Lung (tissue), 13 donors: ENCODE data around the gene RPL13A. TPM values are rescaled to one million over a fixed set of nuclear protein-coding genes. Genes with fewer than 3 reads are reported as not detected.

Experiments used
- ATAC-seq: fragments of 200-7000 bp; cut with Tn5 transposase; one replicate; pipeline ENCODE4 v1.9.1; 2020; ENCODE audit warnings: moderate number of reproducible peaks; ENCODE audit not compliant: insufficient read depth, low FRiP score
- DNase-seq, 3 donors: peaks; one replicate each; pipeline ENCODE4 v3.0.0-alpha.2; 2013 to 2017
- H3K27ac ChIP-seq, 2 donors: one replicate each; pipeline ENCODE4 v1.5.1; 2013; ENCODE audit warnings: mild to moderate bottlenecking in 2 of 2, moderate library complexity in 2 of 2, control low read depth in 1 of 2, inconsistent platforms in 1 of 2, low read depth in 1 of 2, low read length in 1 of 2
- H3K27me3 ChIP-seq, 3 donors: one replicate each; pipeline ENCODE4 v1.5.1; 2013; ENCODE audit warnings: low read length in 2 of 3; ENCODE audit not compliant: control insufficient read depth in 3 of 3, insufficient read depth in 3 of 3
- H3K36me3 ChIP-seq, 4 donors: one replicate each; pipeline ENCODE4 v1.5.1; 2013; ENCODE audit warnings: low read length in 4 of 4, mild to moderate bottlenecking in 1 of 4, moderate library complexity in 1 of 4; ENCODE audit not compliant: control insufficient read depth in 4 of 4, insufficient read depth in 4 of 4
- H3K4me1 ChIP-seq, 5 donors: one replicate each; pipeline ENCODE4 v1.5.1; 2013; ENCODE audit warnings: low read length in 5 of 5, mild to moderate bottlenecking in 2 of 5, moderate library complexity in 1 of 5; ENCODE audit not compliant: control insufficient read depth in 5 of 5, insufficient read depth in 5 of 5
- H3K4me3 ChIP-seq: one replicate; pipeline ENCODE4 v1.5.1; 2013; ENCODE audit warnings: mild to moderate bottlenecking, control low read depth, moderate library complexity
- H3K9ac ChIP-seq, 2 donors: one replicate each; pipeline ENCODE4 v1.5.1; 2013; ENCODE audit warnings: low read length in 2 of 2, control low read depth in 1 of 2; ENCODE audit not compliant: insufficient read depth in 1 of 2
- H3K9me3 ChIP-seq, 4 donors: one replicate each; pipeline ENCODE4 v1.5.1; 2013; ENCODE audit warnings: low read length in 3 of 4, mild to moderate bottlenecking in 1 of 4, moderate library complexity in 1 of 4; ENCODE audit not compliant: control insufficient read depth in 4 of 4, insufficient read depth in 3 of 4
- WGBS, 2 donors: extraction: QIAGEN DNeasy Blood & Tissue Kit; methylation state at CpG; one replicate each; pipeline ENCODE4 v1.1.7; 2013; 5-methylcytosine and 5-hydroxymethylcytosine counted together
- polyA plus RNA-seq, 2 donors: library from polyadenylated mRNA; stranded (reverse); fragments of 200-250 nt; gene quantifications; one replicate each; pipeline ENCODE4 v1.2.1, GENCODE V29; 2013
- small RNA-seq: library from RNA; depleted of rRNA; stranded (forward); fragments of <200 nt; gene quantifications from one replicate; pipeline ENCODE3, GENCODE V24; 2014; ENCODE audit warnings: low replicate concordance
- total RNA-seq, 2 donors: library from RNA; depleted of rRNA in 1 of 2; stranded (reverse); fragments of >200 nt in 1 of 2; gene quantifications; one replicate each; pipeline ENCODE4 v1.2.1, GENCODE V29; 2014 to 2021
- TF ChIP-seq, protein P1 (sequence below): IDR thresholded peaks from 2 replicates; pipeline ENCODE4 v1.5.1; 2012; ENCODE audit warnings: mild to moderate bottlenecking; ENCODE audit errors: control extremely low read depth, extremely low read depth
- donor health status: control.
- donor health status: control.
- donor health status: Bipolar disorder and iron deficiency.
- donor health status: healthy.
- donor health status: DM: yes; HTN: yes; CAD: no.

Gene RPL13A
- total and polyA plus RNA-seq, 4 donors, result 1,499 to 2,816 (median 2,481) TPM

DNA sequence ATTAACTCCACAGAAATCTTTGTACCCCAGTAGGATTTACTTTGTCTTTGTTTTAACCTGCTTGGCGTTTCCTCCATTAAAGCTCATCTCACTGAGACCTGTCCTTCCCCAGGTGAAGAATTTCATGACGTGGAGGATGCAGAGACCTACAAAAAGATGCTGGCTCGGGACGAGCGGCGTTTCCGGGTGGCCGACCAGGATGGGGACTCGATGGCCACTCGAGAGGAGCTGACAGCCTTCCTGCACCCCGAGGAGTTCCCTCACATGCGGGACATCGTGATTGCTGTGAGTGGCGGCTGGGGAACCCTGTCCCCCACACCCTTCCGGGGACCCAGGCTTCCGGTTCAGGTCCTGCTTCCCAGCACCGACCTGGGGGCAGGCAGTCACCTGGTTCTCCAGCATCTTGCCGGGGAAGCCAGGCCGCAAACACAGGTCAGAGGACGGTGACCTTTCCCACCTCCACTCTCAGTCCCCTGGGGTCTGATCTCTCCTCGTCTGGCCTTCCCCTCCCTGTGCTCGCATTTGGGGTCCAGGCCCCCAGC is 49.6 kb downstream of the RPL13A start:
- WGBS, 2 donors, result 90 to 91% methylated on average over 22 of the region's 22 CpGs
- DNase-seq, result no peak
- no peaks in the 10 kb centered on the region for H3K9me3 ChIP-seq
- no peak overlapping the region for H3K9ac ChIP-seq
- no peak for ATAC-seq
- H3K27ac ChIP-seq, result no peak overlapping the region
- peaks cover 0 to 17% (median 11%) of the 10 kb centered on the region in 4 donors for H3K36me3 ChIP-seq
- H3K4me3 ChIP-seq, result no peak overlapping the region
- no peaks in the 10 kb centered on the region for H3K27me3 ChIP-seq
- H3K4me1 ChIP-seq, result peaks cover 0 to 10% (median 5%) of the 10 kb centered on the region in 5 donors
- TF ChIP-seq, protein P1, sequence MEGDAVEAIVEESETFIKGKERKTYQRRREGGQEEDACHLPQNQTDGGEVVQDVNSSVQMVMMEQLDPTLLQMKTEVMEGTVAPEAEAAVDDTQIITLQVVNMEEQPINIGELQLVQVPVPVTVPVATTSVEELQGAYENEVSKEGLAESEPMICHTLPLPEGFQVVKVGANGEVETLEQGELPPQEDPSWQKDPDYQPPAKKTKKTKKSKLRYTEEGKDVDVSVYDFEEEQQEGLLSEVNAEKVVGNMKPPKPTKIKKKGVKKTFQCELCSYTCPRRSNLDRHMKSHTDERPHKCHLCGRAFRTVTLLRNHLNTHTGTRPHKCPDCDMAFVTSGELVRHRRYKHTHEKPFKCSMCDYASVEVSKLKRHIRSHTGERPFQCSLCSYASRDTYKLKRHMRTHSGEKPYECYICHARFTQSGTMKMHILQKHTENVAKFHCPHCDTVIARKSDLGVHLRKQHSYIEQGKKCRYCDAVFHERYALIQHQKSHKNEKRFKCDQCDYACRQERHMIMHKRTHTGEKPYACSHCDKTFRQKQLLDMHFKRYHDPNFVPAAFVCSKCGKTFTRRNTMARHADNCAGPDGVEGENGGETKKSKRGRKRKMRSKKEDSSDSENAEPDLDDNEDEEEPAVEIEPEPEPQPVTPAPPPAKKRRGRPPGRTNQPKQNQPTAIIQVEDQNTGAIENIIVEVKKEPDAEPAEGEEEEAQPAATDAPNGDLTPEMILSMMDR, result no peak

DNA sequence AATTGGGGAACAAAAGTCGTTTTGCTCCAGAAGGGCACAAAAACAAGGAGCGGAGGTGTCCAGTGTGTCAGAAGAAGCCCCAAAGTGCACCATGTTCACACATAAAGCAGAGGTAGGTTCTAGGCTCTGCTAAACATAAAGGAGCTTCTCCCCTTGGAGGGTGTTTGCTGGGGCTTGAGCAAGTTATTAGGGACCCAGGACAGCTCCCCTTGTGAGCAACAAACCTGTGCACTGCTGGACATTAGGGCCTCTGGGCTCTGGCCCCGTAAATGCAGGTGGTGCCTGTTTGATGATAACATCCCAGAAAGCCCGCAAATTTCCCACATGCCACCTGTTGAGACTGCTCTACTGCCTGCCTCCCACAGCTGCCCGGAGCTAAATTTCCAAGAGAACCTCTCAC is 51.2 kb downstream of the RPL13A start:
- DNase-seq (no peak), ATAC-seq (no peak)
- H3K4me3 ChIP-seq, result no peak overlapping the region
- no peaks in the 10 kb centered on the region for H3K27me3 ChIP-seq
- H3K9me3 ChIP-seq, result no peaks in the 10 kb centered on the region
- H3K4me1 ChIP-seq, result peaks cover 0 to 4% (median 2%) of the 10 kb centered on the region in 5 donors
- H3K9ac ChIP-seq, result no peak overlapping the region
- H3K36me3 ChIP-seq, result peaks cover 0 to 19% (median 13%) of the 10 kb centered on the region in 4 donors
- 83 to 84% methylated on average over 5 of the region's 5 CpGs for WGBS, 2 donors
- TF ChIP-seq, protein P1, result no peak
- no peak overlapping the region for H3K27ac ChIP-seq

DNA sequence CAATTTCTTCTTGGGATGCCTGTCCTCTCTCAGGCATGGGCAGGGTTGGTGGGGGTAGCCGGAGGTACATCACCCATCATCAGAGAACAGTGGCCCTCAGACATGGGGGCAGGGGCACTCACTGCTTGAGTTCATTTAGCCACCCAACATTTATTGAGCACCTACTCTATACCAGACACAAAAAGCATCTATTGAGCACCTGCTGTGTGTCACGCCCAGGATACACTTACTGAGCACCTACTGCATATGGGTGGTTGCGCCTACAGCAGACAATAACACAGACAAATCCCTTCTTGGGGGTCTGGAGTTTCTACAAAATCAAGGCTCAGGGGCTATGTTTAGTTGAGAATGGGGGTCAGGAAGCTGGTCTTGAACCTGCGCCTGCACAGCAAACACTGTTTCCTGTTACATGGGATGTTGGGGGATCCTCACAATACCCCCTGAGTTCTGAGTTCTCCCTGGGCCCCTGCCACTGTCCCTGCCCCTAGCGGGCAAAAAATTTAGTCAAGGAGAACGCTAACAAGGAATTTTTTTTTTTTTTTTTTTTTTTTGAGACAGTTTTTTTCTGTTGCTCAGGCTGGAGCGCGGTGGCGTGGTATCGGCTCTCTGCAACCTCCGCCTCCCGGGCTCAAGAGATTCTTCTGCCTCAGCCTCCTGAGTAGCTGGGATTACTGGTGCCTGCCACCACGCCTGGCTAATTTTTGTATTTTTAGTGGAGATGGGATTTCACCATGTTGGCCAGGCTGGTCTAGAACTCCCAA is 52.0 kb downstream of the RPL13A start:
- WGBS, 2 donors, result 95 to 97% methylated on average over 13 of the region's 13 CpGs
- Histone ChIP-seq H3K9me3 (no peaks in the 10 kb centered on the region), H3K27ac (no peak overlapping the region), H3K4me1 (peaks cover 0 to 2% (median 0%) of the 10 kb centered on the region in 5 donors), H3K36me3 (peaks cover 0 to 19% (median 13%) of the 10 kb centered on the region in 4 donors), H3K27me3 (no peaks in the 10 kb centered on the region), H3K4me3 (no peak overlapping the region), H3K9ac (no peak overlapping the region)
- DNase-seq (no peak), ATAC-seq (no peak)
- TF ChIP-seq, protein P1, result no peak

Small RNA genes within 50 kb of the gene (small RNA-seq; reads per million reads assigned to genes)
- gene COX6CP7 (not detected), gene MIR150 (101 reads per million, percentile 98 among the genes with 10 or more reads in this experiment), gene SNORD32A (not detected), gene SNORD33 (not detected), gene SNORD34 (not detected), gene SNORD35A (not detected), gene SNORD35B (not detected)

Other genes with a start within 250 kb of the RPL13A start
- gene SLC6A16, start 162.4 kb upstream of the RPL13A start, total RNA-seq, result 1 to 10 TPM; 1.8 to 2.5 TPM
- 1 to 10 TPM in 1 of 2 donors, under 1 TPM in 1; 0.93 to 2.4 TPM for gene SLC6A16, start 162.4 kb upstream of the RPL13A start, polyA plus RNA-seq
- 10 to 100 TPM; 33.9 to 65.1 TPM for gene CD37, start 152.2 kb upstream of the RPL13A start, total RNA-seq
- gene CD37, start 152.2 kb upstream of the RPL13A start, polyA plus RNA-seq, result 100 to 1,000 TPM in 1 of 2 donors, 10 to 100 TPM in 1; 37.2 to 154 TPM
- 10 to 100 TPM; 31.4 to 40.0 TPM for gene TEAD2, start 125.2 kb upstream of the RPL13A start, total RNA-seq
- 10 to 100 TPM; 21.9 to 31.5 TPM for gene TEAD2, start 125.2 kb upstream of the RPL13A start, polyA plus RNA-seq
- under 1 TPM; 0.85 to 0.95 TPM for gene DKKL1, start 123.7 kb upstream of the RPL13A start, total RNA-seq
- under 1 TPM; 0.58 to 0.91 TPM for gene DKKL1, start 123.7 kb upstream of the RPL13A start, polyA plus RNA-seq
- gene KASH5, start 99.4 kb upstream of the RPL13A start, total RNA-seq, result 1 to 10 TPM in 1 of 2 donors, not detected in 1; 2.9 TPM
- 1 to 10 TPM in 1 of 2 donors, under 1 TPM in 1; 0.52 to 1.5 TPM for gene KASH5, start 99.4 kb upstream of the RPL13A start, polyA plus RNA-seq
- gene PTH2, start 64.2 kb upstream of the RPL13A start, total RNA-seq, result not detected
- not detected for gene PTH2, start 64.2 kb upstream of the RPL13A start, polyA plus RNA-seq
- gene GFY, start 62.2 kb upstream of the RPL13A start, total RNA-seq, result not detected
- gene GFY, start 62.2 kb upstream of the RPL13A start, polyA plus RNA-seq, result not detected
- under 1 TPM; 0.31 to 0.51 TPM for gene SLC17A7, start 46.1 kb upstream of the RPL13A start, total RNA-seq
- gene SLC17A7, start 46.1 kb upstream of the RPL13A start, polyA plus RNA-seq, result under 1 TPM; 0.10 to 0.30 TPM
- gene PIH1D1, start 35.8 kb upstream of the RPL13A start, total RNA-seq, result 10 to 100 TPM; 65.7 to 65.9 TPM
- 10 to 100 TPM; 63.7 to 66.6 TPM for gene PIH1D1, start 35.8 kb upstream of the RPL13A start, polyA plus RNA-seq
- gene ALDH16A1, start 34.4 kb upstream of the RPL13A start, total RNA-seq, result 10 to 100 TPM; 21.1 to 53.3 TPM
- gene ALDH16A1, start 34.4 kb upstream of the RPL13A start, polyA plus RNA-seq, result 10 to 100 TPM; 36.1 to 38.7 TPM
- gene FLT3LG, start 13.4 kb upstream of the RPL13A start, total RNA-seq, result 1 to 10 TPM; 2.9 to 8.9 TPM
- 10 to 100 TPM in 1 of 2 donors, 1 to 10 TPM in 1; 9.5 to 15.0 TPM for gene FLT3LG, start 13.4 kb upstream of the RPL13A start, polyA plus RNA-seq
- gene RPS11, start 8.8 kb downstream of the RPL13A start, total RNA-seq, result 1,000 to 10,000 TPM; 1,558 to 1,973 TPM
- gene RPS11, start 8.8 kb downstream of the RPL13A start, polyA plus RNA-seq, result 1,000 to 10,000 TPM; 4,071 to 4,654 TPM
- 100 to 1,000 TPM; 184 to 271 TPM for gene FCGRT, start 25.1 kb downstream of the RPL13A start, total RNA-seq
- 100 to 1,000 TPM; 233 to 247 TPM for gene FCGRT, start 25.1 kb downstream of the RPL13A start, polyA plus RNA-seq
- 10 to 100 TPM; 14.1 to 39.2 TPM for gene RCN3, start 40.4 kb downstream of the RPL13A start, total RNA-seq
- gene RCN3, start 40.4 kb downstream of the RPL13A start, polyA plus RNA-seq, result 10 to 100 TPM; 29.3 to 32.6 TPM
- 10 to 100 TPM; 40.9 to 48.1 TPM for gene NOSIP, start 92.9 kb downstream of the RPL13A start, total RNA-seq
- gene NOSIP, start 92.9 kb downstream of the RPL13A start, polyA plus RNA-seq, result 10 to 100 TPM; 77.1 to 84.2 TPM
- gene PRRG2, start 93.7 kb downstream of the RPL13A start, total RNA-seq, result 10 to 100 TPM in 1 of 2 donors, 1 to 10 TPM in 1; 5.1 to 11.7 TPM
- gene PRRG2, start 93.7 kb downstream of the RPL13A start, polyA plus RNA-seq, result 10 to 100 TPM in 1 of 2 donors, 1 to 10 TPM in 1; 9.0 to 10.5 TPM
- 10 to 100 TPM; 18.0 to 32.4 TPM for gene PRR12, start 103.6 kb downstream of the RPL13A start, total RNA-seq
- gene PRR12, start 103.6 kb downstream of the RPL13A start, polyA plus RNA-seq, result 10 to 100 TPM in 1 of 2 donors, 1 to 10 TPM in 1; 7.6 to 15.5 TPM
- gene RRAS, start 152.5 kb downstream of the RPL13A start, total RNA-seq, result 10 to 100 TPM; 26.3 to 71.6 TPM
- 100 to 1,000 TPM; 140 to 180 TPM for gene RRAS, start 152.5 kb downstream of the RPL13A start, polyA plus RNA-seq
- 10 to 100 TPM; 22.5 to 80.2 TPM for gene SCAF1, start 154.6 kb downstream of the RPL13A start, total RNA-seq
- gene SCAF1, start 154.6 kb downstream of the RPL13A start, polyA plus RNA-seq, result 10 to 100 TPM; 24.3 to 26.7 TPM
- 10 to 100 TPM; 52.8 to 97.3 TPM for gene IRF3, start 178.2 kb downstream of the RPL13A start, total RNA-seq
- 10 to 100 TPM; 70.7 to 92.2 TPM for gene IRF3, start 178.2 kb downstream of the RPL13A start, polyA plus RNA-seq
- gene BCL2L12, start 178.3 kb downstream of the RPL13A start, total RNA-seq, result 10 to 100 TPM in 1 of 2 donors, 1 to 10 TPM in 1; 3.5 to 26.1 TPM
- gene BCL2L12, start 178.3 kb downstream of the RPL13A start, polyA plus RNA-seq, result 10 to 100 TPM; 18.3 to 23.5 TPM
- gene PRMT1, start 189.7 kb downstream of the RPL13A start, total RNA-seq, result 100 to 1,000 TPM; 124 to 130 TPM
- gene PRMT1, start 189.7 kb downstream of the RPL13A start, polyA plus RNA-seq, result 100 to 1,000 TPM; 122 to 254 TPM
- 1 to 10 TPM in 1 of 2 donors, under 1 TPM in 1; 0.60 to 4.2 TPM for gene ADM5, start 202.0 kb downstream of the RPL13A start, total RNA-seq
- gene ADM5, start 202.0 kb downstream of the RPL13A start, polyA plus RNA-seq, result 1 to 10 TPM; 2.5 to 3.5 TPM
- gene CPT1C, start 203.5 kb downstream of the RPL13A start, total RNA-seq, result 1 to 10 TPM; 3.6 to 5.9 TPM
- gene CPT1C, start 203.5 kb downstream of the RPL13A start, polyA plus RNA-seq, result 1 to 10 TPM; 2.7 to 3.4 TPM